ENCODE data around the gene LEPROT.

LEPROT gene

GRCh38 chr1:65479554-65480204 lies 59.2 kb downstream of the LEPROT start:
- DNase-seq, result no peak

GRCh38 chr1:65480684-65481405 lies 60.4 kb downstream of the LEPROT start:
- no peak for DNase-seq

- DNase-seq, result no peak
Measured at GRCh38 chr1:65483993-65484754, 63.7 kb downstream of the LEPROT start.

Measured in COR-L47 (cell line).